ENCODE results near the gene LACC1.

- TF ChIP-seq POLR2A (IDR thresholded peaks at IDR 0.05; ENCODE audit: low read depth, low read length) = no peak
- no peak for TF ChIP-seq POLR2AphosphoS5 (IDR thresholded peaks at IDR 0.05; ENCODE audit: low read depth, low read length)
- no peak for TF ChIP-seq PAX5 (IDR thresholded peaks at IDR 0.05; ENCODE audit: insufficient read depth, low read length, severe bottlenecking)
- no peak for TF ChIP-seq TAF1 (IDR thresholded peaks at IDR 0.05; ENCODE audit: low read depth, low read length)
- TF ChIP-seq POU2F2 (IDR thresholded peaks at IDR 0.05; ENCODE audit: low read depth, low read length) = no peak
Observed at GRCh38 chr13:43830497-43830881, 49.2 kb upstream of the LACC1 start.

All from GM12891 (cell line).